ENCODE measurements around the gene PNMA6E. TPM values are rescaled to one million over a fixed set of nuclear protein-coding genes. Genes with fewer than 3 reads are reported as not detected.

PNMA6E gene
- total and polyA plus RNA-seq, 2 of the 13 experiments (the other 11 are each of a cell fraction or from before 2014, with no cell fraction given): not detected

GRCh38 chrX:153411255-153411987, 10.3 kb upstream of the PNMA6E start, which contains the start of gene ZFP92:
Gene ZFP92 (plus strand): TSS chrX:153411472. CDS start chrX:153418323, 6,851 bp downstream.
- Histone ChIP-seq H3K27ac (ENCODE audit: extremely low read length, insufficient read depth, low read length) (peak within 1 kb of the TSS; percentile 67), H4K20me1 (ENCODE audit: insufficient read depth, low read length) (no peaks in the 10 kb centered on the region), H3K36me3 (replicated peaks in 1 of 2; ENCODE audit: control insufficient read depth in 1 of 2, insufficient read depth in 2 of 2, low read length in 2 of 2) (no peaks in the 10 kb centered on the region), H3K9ac (ENCODE audit: insufficient read depth, low read depth, low read length) (no peak within 1 kb of the TSS), H3K9me3 (ENCODE audit: low read length) (no peaks in the 10 kb centered on the region), H3K4me2 (ENCODE audit: low read depth, low read length) (no peak within 1 kb of the TSS), H3K4me3 (replicated peaks in 1 of 3; ENCODE audit: insufficient read depth in 1 of 3, low read depth in 2 of 3, low read length in 3 of 3) (no peak within 1 kb of the TSS), H3K27me3 (ENCODE audit: control insufficient read depth in 1 of 2, insufficient read depth in 2 of 2, low read length in 2 of 2) (peaks cover 0 to 2% of the 10 kb centered on the region in 2 experiments; a peak in 1 of 5 replicates), H3K4me1 (ENCODE audit: insufficient read depth, low read length) (peaks cover 48% of the 10 kb centered on the region), H3K79me2 (ENCODE audit: insufficient read depth, low read length) (no peaks in the 10 kb centered on the region), H2AFZ (ENCODE audit: low read length) (no peak within 1 kb of the TSS)
- no TSS peak for BruUV-seq (replicated peaks)
- intact Hi-C loops (cut with micrococcal nuclease; ENCODE audit: unreplicated experiment) (no loop called here), in situ Hi-C loops (cut with HindIII; ENCODE audit: extremely low pct_ligation_motif_present, low pct_unique_long_range_greater_than_20kb) (loop anchor here (10.0 kb wide), 1 partner anchor 377 kb away; no protein-coding TSS in a partner anchor)
- FAIRE-seq (no peak), ATAC-seq (no peak), DNase-seq (ENCODE audit: low spot score) (no peak)
- CTCF ChIA-PET (ENCODE audit: low intra/inter-chr PET ratio, low total read pairs): no interaction called here
- POLR2A ChIA-PET: no interaction called here
- WGBS (ENCODE audit: low lambda C conversion rate): 99% methylated on average over 24 of the region's 75 CpGs
- TF ChIP-seq ZXDC (CRISPR knock-in tag; IDR thresholded peaks at IDR 0.05): no peak
- TF ChIP-seq ZNF160 (CRISPR knock-in tag; IDR thresholded peaks at IDR 0.05): no peak
- no peak for TF ChIP-seq ZNF850 (CRISPR knock-in tag; conservative IDR thresholded peaks at IDR 0.05)
- TF ChIP-seq ZNF350 (CRISPR knock-in tag; IDR thresholded peaks at IDR 0.05; ENCODE audit: borderline replicate concordance, low read depth): no peak
- no peak for TF ChIP-seq HIVEP1 (CRISPR knock-in tag; IDR thresholded peaks at IDR 0.05)
- TF ChIP-seq E2F5 (CRISPR knock-in tag; conservative IDR thresholded peaks at IDR 0.05): no peak
- no peak for TF ChIP-seq ZNF724P (CRISPR knock-in tag; IDR thresholded peaks at IDR 0.05; ENCODE audit: borderline replicate concordance)
- no peak for TF ChIP-seq MED1 (CRISPR knock-in tag; IDR thresholded peaks at IDR 0.05)
- TF ChIP-seq ATAD3A (CRISPR knock-in tag; IDR thresholded peaks at IDR 0.05): no peak
- no peak for TF ChIP-seq CENPT (CRISPR knock-in tag; IDR thresholded peaks at IDR 0.05; ENCODE audit: low read depth)

Data from HepG2 (cell line).